ENCODE measurements around the gene ANKRD44.
"Not testable (repeated sequence)": the region's sequence is repeated elsewhere in the genome, so short reads cannot be mapped to it uniquely, and the experiment has no call there.

ANKRD44 gene

GRCh38 chr2:197073701-197074433, 236.7 kb downstream of the ANKRD44 start:
- DNase-seq (ENCODE audit: low spot score), result no peak

GRCh38 chr2:197073270-197073669, 237.3 kb downstream of the ANKRD44 start:
- no peak for DNase-seq (ENCODE audit: low spot score)

GRCh38 chr2:197072533-197072932, 238.0 kb downstream of the ANKRD44 start:
- DNase-seq (ENCODE audit: low spot score), result no peak

- DNase-seq (ENCODE audit: low spot score), result no peak
Observed at GRCh38 chr2:197071790-197072436, 238.7 kb downstream of the ANKRD44 start.

GRCh38 chr2:197071213-197071612, 239.4 kb downstream of the ANKRD44 start:
- DNase-seq (ENCODE audit: low spot score), result no peak

GRCh38 chr2:197069958-197070357, 240.6 kb downstream of the ANKRD44 start:
- no peak for DNase-seq (ENCODE audit: low spot score)

GRCh38 chr2:197062574-197062973, 248.0 kb downstream of the ANKRD44 start:
- not testable (repeated sequence) for DNase-seq (ENCODE audit: low spot score)

GRCh38 chr2:197059477-197059876, 251.1 kb downstream of the ANKRD44 start:
- DNase-seq (ENCODE audit: low spot score), result no peak

GRCh38 chr2:197058777-197059300, 251.7 kb downstream of the ANKRD44 start:
- DNase-seq (ENCODE audit: low spot score), result no peak

- DNase-seq (ENCODE audit: low spot score), result no peak
Observed at GRCh38 chr2:197057959-197058358, 252.6 kb downstream of the ANKRD44 start.

GRCh38 chr2:197055045-197055444, 255.5 kb downstream of the ANKRD44 start:
- no peak for DNase-seq (ENCODE audit: low spot score)

- no peak for DNase-seq (ENCODE audit: low spot score)
Observed at GRCh38 chr2:197054437-197054836, 256.1 kb downstream of the ANKRD44 start.

GRCh38 chr2:197052356-197052755, 258.2 kb downstream of the ANKRD44 start:
- DNase-seq (ENCODE audit: low spot score), result no peak

GRCh38 chr2:197045115-197045514, 265.5 kb downstream of the ANKRD44 start:
- DNase-seq (ENCODE audit: low spot score), result no peak

GRCh38 chr2:197042739-197043196, 267.8 kb downstream of the ANKRD44 start:
- no peak for DNase-seq (ENCODE audit: low spot score)

GRCh38 chr2:197037863-197038398, 272.6 kb downstream of the ANKRD44 start:
- no peak for DNase-seq (ENCODE audit: low spot score)

GRCh38 chr2:197035002-197035401, 275.6 kb downstream of the ANKRD44 start:
- DNase-seq (ENCODE audit: low spot score), result no peak

GRCh38 chr2:197034292-197034691, 276.3 kb downstream of the ANKRD44 start:
- DNase-seq (ENCODE audit: low spot score), result no peak

- DNase-seq (ENCODE audit: low spot score), result no peak
Observed at GRCh38 chr2:197033222-197033621, 277.4 kb downstream of the ANKRD44 start.

GRCh38 chr2:197031803-197032202, 278.8 kb downstream of the ANKRD44 start:
- no peak for DNase-seq (ENCODE audit: low spot score)

- no peak for DNase-seq (ENCODE audit: low spot score)
Observed at GRCh38 chr2:197030090-197030489, 280.5 kb downstream of the ANKRD44 start.

- no peak for DNase-seq (ENCODE audit: low spot score)
Observed at GRCh38 chr2:197028633-197029032, 281.9 kb downstream of the ANKRD44 start.

GRCh38 chr2:197028230-197028629, 282.4 kb downstream of the ANKRD44 start:
- DNase-seq (ENCODE audit: low spot score), result no peak

Data from ecto neural progenitor cell (in vitro differentiated cells).